ENCODE data around the gene TANGO6.

Gene TANGO6

DNA sequence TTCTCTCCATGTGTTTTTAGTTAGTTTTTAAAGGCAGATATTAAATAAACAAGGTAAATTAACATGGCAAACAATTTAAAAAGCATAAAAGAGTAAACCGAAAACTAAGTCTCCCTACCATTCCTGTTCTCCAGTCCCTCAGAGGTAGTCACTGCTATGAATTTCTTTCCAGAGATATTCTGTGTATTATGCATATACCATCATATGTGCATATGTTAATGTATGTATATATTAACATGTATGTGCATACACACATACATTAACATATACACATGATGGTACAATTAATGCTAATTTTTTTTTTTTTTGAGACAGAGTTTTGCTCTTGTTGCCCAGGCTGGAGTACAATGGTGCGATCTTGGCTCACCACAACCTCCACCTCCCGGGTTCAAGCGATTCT is 32.5 kb downstream of the TANGO6 start:
- DNase-seq (ENCODE audit: low read depth in 1 of 2, low spot score in 1 of 2): no peak
- TF ChIP-seq JUND (IDR thresholded peaks at IDR 0.05; ENCODE audit: low read depth): no peak
- in situ Hi-C loops (cut with HindIII; ENCODE audit: low pct_unique_long_range_greater_than_20kb, low sequenced_read_pairs): no loop called here

DNA sequence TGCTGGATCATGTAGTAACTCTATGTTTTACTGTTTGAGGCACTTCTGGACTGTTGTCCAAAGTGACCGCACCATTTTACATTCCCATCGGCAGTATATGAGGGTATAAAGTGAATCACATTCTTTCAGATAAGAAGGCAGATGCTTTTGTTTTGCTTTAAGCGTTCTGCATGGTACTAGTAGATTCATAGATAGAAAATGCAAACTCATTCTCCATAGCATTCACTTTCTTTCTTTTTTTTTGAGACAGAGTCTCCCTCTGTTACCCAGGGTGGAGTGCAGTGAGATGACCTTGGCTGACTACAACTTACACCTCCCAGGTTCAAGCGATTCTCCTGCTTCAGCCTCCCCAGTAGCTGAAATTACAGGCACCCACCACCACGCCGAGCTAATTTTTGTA is 40.4 kb downstream of the TANGO6 start:
- TF ChIP-seq JUND (IDR thresholded peaks at IDR 0.05; ENCODE audit: low read depth): no peak
- DNase-seq (ENCODE audit: low read depth in 1 of 2, low spot score in 1 of 2): no peak
- in situ Hi-C loops (cut with HindIII; ENCODE audit: low pct_unique_long_range_greater_than_20kb, low sequenced_read_pairs): no loop called here

DNA sequence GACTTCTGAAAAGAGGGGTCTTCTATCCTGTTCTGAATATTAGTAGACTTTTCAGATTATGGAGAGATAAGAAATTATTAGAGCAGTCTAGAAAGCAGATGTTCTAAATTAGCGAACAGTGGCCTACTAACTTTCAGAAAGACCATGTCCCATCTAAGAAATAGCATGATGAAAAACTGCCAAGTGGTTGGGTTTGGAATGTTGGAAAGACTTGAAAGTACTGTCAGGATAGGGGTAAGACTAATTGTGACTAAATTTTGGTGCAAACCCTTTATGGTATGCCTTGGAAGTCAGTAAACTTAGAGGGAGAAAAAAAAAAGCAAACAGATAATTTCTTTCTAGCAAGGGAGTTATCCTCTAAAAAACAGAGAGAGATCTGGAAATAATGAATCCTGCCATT is 41.1 kb downstream of the TANGO6 start:
- DNase-seq (ENCODE audit: low read depth in 1 of 2, low spot score in 1 of 2): no peak
- no peak for TF ChIP-seq JUND (IDR thresholded peaks at IDR 0.05; ENCODE audit: low read depth)

DNA sequence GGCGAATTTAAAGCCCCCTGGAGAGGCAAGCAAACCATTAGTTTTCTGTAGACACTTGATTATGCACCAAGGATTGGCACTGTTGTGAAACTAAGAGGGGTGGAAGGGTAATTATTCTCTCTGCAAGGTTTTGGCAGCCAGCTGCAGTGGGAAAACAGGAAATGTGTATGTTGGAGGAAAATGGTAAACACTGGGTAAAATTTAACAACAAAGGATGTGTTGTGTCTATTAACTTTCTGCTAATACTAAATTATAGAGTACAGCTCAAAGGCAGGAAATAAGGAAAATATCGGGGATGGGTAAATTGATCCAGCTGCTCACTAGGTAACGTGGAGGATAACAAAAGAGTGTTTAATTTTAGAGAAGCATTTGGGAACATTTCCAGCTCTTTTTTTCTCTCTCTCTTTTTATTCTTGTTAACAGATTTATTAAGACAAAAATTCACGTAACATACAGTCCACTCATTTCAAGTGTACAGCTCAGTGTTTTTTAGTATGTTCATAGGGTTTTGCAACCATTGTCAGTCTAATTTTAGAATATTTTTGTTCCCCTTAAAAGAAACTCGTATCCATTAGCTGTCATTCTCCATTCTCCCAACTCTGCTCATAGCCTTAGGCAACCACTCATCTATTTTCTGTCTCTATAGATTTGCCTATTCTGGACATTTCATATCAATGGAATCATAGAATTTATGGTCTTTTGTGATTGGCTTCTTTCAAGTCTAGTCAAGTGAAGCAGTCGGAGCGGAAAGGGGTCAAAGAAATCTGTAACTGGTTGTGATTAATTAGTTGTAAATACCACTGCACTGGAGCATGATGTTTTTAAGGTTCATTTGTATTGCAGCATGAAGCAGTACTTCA is 41.8 kb downstream of the TANGO6 start:
- no peak for DNase-seq (ENCODE audit: low read depth in 1 of 2, low spot score in 1 of 2)
- no peak for TF ChIP-seq JUND (IDR thresholded peaks at IDR 0.05; ENCODE audit: low read depth)
- in situ Hi-C loops (cut with HindIII; ENCODE audit: low pct_unique_long_range_greater_than_20kb, low sequenced_read_pairs): no loop called here

More for the DNA sequence above, 41.1 kb downstream of the TANGO6 start:
- in situ Hi-C loops (cut with HindIII; ENCODE audit: low pct_unique_long_range_greater_than_20kb, low sequenced_read_pairs): no loop called here

- in situ Hi-C loops (cut with HindIII; ENCODE audit: low pct_unique_long_range_greater_than_20kb, low sequenced_read_pairs): no loop called here
- no peak for TF ChIP-seq JUND (IDR thresholded peaks at IDR 0.05; ENCODE audit: low read depth)
- no peak for DNase-seq (ENCODE audit: low read depth in 1 of 2, low spot score in 1 of 2)
Observed at GRCh38 chr16:68887107-68887506, 43.8 kb downstream of the TANGO6 start.

- in situ Hi-C loops (cut with HindIII; ENCODE audit: low pct_unique_long_range_greater_than_20kb, low sequenced_read_pairs): no loop called here
- no peak for DNase-seq (ENCODE audit: low read depth in 1 of 2, low spot score in 1 of 2)
- TF ChIP-seq JUND (IDR thresholded peaks at IDR 0.05; ENCODE audit: low read depth): no peak
Observed at GRCh38 chr16:68889508-68890150, 46.3 kb downstream of the TANGO6 start.

- TF ChIP-seq JUND (IDR thresholded peaks at IDR 0.05; ENCODE audit: low read depth): no peak
- in situ Hi-C loops (cut with HindIII; ENCODE audit: low pct_unique_long_range_greater_than_20kb, low sequenced_read_pairs): no loop called here
- no peak for DNase-seq (ENCODE audit: low read depth in 1 of 2, low spot score in 1 of 2)
Observed at GRCh38 chr16:68892214-68892613, 48.9 kb downstream of the TANGO6 start.

GRCh38 chr16:68892898-68893297 is 49.6 kb downstream of the TANGO6 start:
- TF ChIP-seq JUND (IDR thresholded peaks at IDR 0.05; ENCODE audit: low read depth): no peak
- in situ Hi-C loops (cut with HindIII; ENCODE audit: low pct_unique_long_range_greater_than_20kb, low sequenced_read_pairs): no loop called here
- DNase-seq (ENCODE audit: low read depth in 1 of 2, low spot score in 1 of 2): no peak

- no peak for TF ChIP-seq JUND (IDR thresholded peaks at IDR 0.05; ENCODE audit: low read depth)
- DNase-seq (ENCODE audit: low read depth in 1 of 2, low spot score in 1 of 2): peak; percentile 54 to 78
- in situ Hi-C loops (cut with HindIII; ENCODE audit: low pct_unique_long_range_greater_than_20kb, low sequenced_read_pairs): no loop called here
Observed at GRCh38 chr16:68893710-68894705, 50.7 kb downstream of the TANGO6 start.

DNA sequence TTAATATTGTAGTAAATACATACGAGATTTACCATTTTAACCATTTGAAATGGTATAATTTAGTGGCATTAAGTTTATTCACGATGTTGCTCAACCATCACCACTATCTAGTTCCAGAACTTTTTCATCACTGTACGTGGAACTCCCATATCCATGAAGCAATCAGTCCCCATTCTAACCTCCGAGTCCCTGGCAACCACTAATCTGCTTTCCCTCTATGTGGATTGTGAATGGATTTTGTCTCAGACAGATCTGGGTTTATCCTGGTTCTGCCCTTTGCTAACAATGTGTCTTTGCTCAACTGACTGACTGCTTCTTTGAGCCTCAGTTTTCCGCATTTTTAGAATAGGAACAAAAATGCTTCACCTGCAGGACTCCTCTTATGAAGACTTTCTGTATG is 51.4 kb downstream of the TANGO6 start:
- in situ Hi-C loops (cut with HindIII; ENCODE audit: low pct_unique_long_range_greater_than_20kb, low sequenced_read_pairs): no loop called here
- no peak for TF ChIP-seq JUND (IDR thresholded peaks at IDR 0.05; ENCODE audit: low read depth)
- no peak for DNase-seq (ENCODE audit: low read depth in 1 of 2, low spot score in 1 of 2)

- in situ Hi-C loops (cut with HindIII; ENCODE audit: low pct_unique_long_range_greater_than_20kb, low sequenced_read_pairs): no loop called here
- DNase-seq (ENCODE audit: low read depth in 1 of 2, low spot score in 1 of 2): no peak
- no peak for TF ChIP-seq JUND (IDR thresholded peaks at IDR 0.05; ENCODE audit: low read depth)
Observed at GRCh38 chr16:68898026-68898425, 54.7 kb downstream of the TANGO6 start.

GRCh38 chr16:68900009-68900408 is 56.7 kb downstream of the TANGO6 start:
- DNase-seq (ENCODE audit: low read depth in 1 of 2, low spot score in 1 of 2): no peak
- TF ChIP-seq JUND (IDR thresholded peaks at IDR 0.05; ENCODE audit: low read depth): no peak
- in situ Hi-C loops (cut with HindIII; ENCODE audit: low pct_unique_long_range_greater_than_20kb, low sequenced_read_pairs): no loop called here

All from T47D (cell line).